ENCODE data around the gene XXYLT1.
A peak's percentile ranks its signal among the peaks of the same experiment; 100 is the strongest.

The XXYLT1 gene

DNA sequence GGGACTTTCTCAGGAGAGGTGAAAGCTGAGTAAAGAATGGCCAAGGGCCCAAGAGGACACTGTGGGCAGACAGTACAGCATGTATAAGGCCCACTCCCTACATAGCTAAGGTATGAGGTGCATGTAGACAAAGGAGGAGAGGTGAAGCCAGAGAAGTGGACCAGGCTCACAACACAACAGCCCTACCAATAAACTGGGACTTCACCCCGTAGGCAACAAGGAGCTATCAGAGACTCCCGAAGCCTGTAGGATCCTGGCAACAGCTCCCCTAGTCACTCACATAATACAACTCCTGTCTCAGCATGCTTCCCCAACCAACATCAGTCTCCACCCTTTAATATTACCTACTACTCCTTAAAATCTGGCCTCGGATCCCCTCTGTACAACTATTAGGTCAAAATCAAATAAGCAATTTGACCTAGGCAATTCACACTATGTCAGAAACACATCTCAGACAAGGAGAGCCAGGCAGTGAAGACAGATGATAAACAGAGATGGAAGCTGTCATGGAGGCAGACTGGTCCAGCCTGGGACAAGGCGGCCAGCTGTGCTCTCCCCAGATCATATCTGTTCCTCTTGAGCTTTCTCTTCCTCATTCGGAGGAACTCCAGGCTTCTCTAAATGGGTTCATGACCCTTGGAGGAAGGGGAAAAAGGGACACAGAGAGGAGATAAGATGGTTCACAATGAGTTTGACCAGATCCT lies 1.4 kb downstream of the XXYLT1 start:
- H3K27ac ChIP-seq = peak overlapping the region in 9 of 11 experiments; percentile 77 to 91 (median 87); a peak in 12 of 22 replicates
- H3K4me2 ChIP-seq = peak overlapping the region; percentile 89 to 100 (median 96)
- H3K9ac ChIP-seq = peak overlapping the region; percentile 78 to 92 (median 88); a peak in 19 of 22 replicates
- H3K27me3 ChIP-seq = no peaks in the 10 kb centered on the region
- peaks cover 0 to 60% (median 23%) of the 10 kb centered on the region in 11 experiments; a peak in 17 of 22 replicates for H4K20me1 ChIP-seq
- H3K9me3 ChIP-seq (replicated peaks in 1 of 11) = no peaks in the 10 kb centered on the region
- peaks cover 29 to 57% (median 37%) of the 10 kb centered on the region in 10 experiments for H3K4me1 ChIP-seq
- peak overlapping the region; percentile 68 to 88 (median 73) for H3K4me3 ChIP-seq
- no peak for TF ChIP-seq Cebpa-rat (IDR thresholded peaks at IDR 0.05)
- peaks cover 0 to 34% (median 22%) of the 10 kb centered on the region in 11 experiments; a peak in 18 of 22 replicates for H3K36me3 ChIP-seq

- H4K20me1 ChIP-seq = peaks cover 0 to 68% (median 30%) of the 10 kb centered on the region in 11 experiments; a peak in 17 of 22 replicates
- TF ChIP-seq Cebpa-rat (IDR thresholded peaks at IDR 0.05) = no peak
- no peaks in the 10 kb centered on the region for H3K9me3 ChIP-seq (replicated peaks in 1 of 11)
- peak overlapping the region; percentile 89 to 100 (median 96) for H3K4me2 ChIP-seq
- H3K4me3 ChIP-seq = peak overlapping the region in 5 of 10 experiments; percentile 72 to 88 (median 80); a peak in 7 of 20 replicates
- H3K9ac ChIP-seq = peak overlapping the region in 3 of 11 experiments; percentile 90 to 92 (median 91); a peak in 5 of 22 replicates
- H3K4me1 ChIP-seq = peaks cover 32 to 65% (median 44%) of the 10 kb centered on the region in 10 experiments
- H3K27ac ChIP-seq = no peak overlapping the region; a peak in 1 of 22 replicates
- no peaks in the 10 kb centered on the region for H3K27me3 ChIP-seq
- peaks cover 0 to 30% (median 21%) of the 10 kb centered on the region in 11 experiments; a peak in 18 of 22 replicates for H3K36me3 ChIP-seq
Observed at GRCh38 chr3:195268576-195269309, 2.2 kb downstream of the XXYLT1 start.

GRCh38 chr3:195267096-195267495 lies 3.9 kb downstream of the XXYLT1 start:
- H3K4me2 ChIP-seq = no peak overlapping the region

DNA sequence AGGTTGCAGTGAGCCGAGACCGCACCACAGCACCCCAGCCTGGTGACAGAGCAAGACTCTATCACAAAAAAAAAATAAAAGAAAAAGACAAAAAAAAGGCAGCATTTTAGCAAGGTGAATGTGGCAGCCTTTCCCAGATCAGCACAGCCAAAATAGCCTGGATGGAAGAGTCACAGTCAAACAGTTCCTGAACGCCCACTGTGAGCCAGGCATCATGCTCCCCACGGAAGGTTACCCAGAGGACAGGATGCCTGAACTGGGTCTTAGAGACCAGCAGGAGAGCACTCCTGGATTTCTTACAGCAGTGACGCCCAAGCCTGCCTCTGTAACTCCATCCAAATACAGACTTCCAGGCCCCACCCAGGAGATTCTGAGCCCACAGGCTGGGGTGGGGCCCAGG lies 4.5 kb downstream of the XXYLT1 start:
- H3K4me1 ChIP-seq = peaks cover 30 to 74% (median 50%) of the 10 kb centered on the region in 10 experiments
- no peak overlapping the region for H3K4me3 ChIP-seq
- H3K27ac ChIP-seq = no peak overlapping the region
- H4K20me1 ChIP-seq = peaks cover 0 to 90% (median 31%) of the 10 kb centered on the region in 11 experiments; a peak in 17 of 22 replicates
- peaks cover 0 to 37% (median 21%) of the 10 kb centered on the region in 11 experiments; a peak in 18 of 22 replicates for H3K36me3 ChIP-seq
- no peak overlapping the region; a peak in 1 of 22 replicates for H3K9ac ChIP-seq
- H3K27me3 ChIP-seq = no peaks in the 10 kb centered on the region
- no peaks in the 10 kb centered on the region for H3K9me3 ChIP-seq (replicated peaks in 1 of 11)
- no peak for TF ChIP-seq Cebpa-rat (IDR thresholded peaks at IDR 0.05)
- no peak overlapping the region for H3K4me2 ChIP-seq

More at GRCh38 chr3:195267096-195267495, 3.9 kb downstream of the XXYLT1 start:
- no peak for TF ChIP-seq Cebpa-rat (IDR thresholded peaks at IDR 0.05)
- peaks cover 0 to 37% (median 21%) of the 10 kb centered on the region in 11 experiments; a peak in 18 of 22 replicates for H3K36me3 ChIP-seq
- H3K27me3 ChIP-seq = no peaks in the 10 kb centered on the region
- H3K4me3 ChIP-seq = no peak overlapping the region
- H3K27ac ChIP-seq = no peak overlapping the region
- peaks cover 33 to 73% (median 51%) of the 10 kb centered on the region in 10 experiments for H3K4me1 ChIP-seq
- no peaks in the 10 kb centered on the region for H3K9me3 ChIP-seq (replicated peaks in 1 of 11)
- H3K9ac ChIP-seq = no peak overlapping the region
- H4K20me1 ChIP-seq = peaks cover 0 to 84% (median 31%) of the 10 kb centered on the region in 11 experiments; a peak in 17 of 22 replicates

- Histone ChIP-seq H3K4me1 (peaks cover 40 to 82% (median 59%) of the 10 kb centered on the region in 10 experiments), H3K27me3 (no peaks in the 10 kb centered on the region), H3K9me3 (replicated peaks in 1 of 11) (no peaks in the 10 kb centered on the region), H3K4me2 (peak overlapping the region in 1 of 11 experiments; percentile 84; a peak in 1 of 22 replicates), H3K36me3 (peaks cover 0 to 37% (median 21%) of the 10 kb centered on the region in 11 experiments; a peak in 18 of 22 replicates), H3K9ac (no peak overlapping the region; a peak in 1 of 22 replicates), H3K4me3 (no peak overlapping the region), H3K27ac (no peak overlapping the region), H4K20me1 (peaks cover 0 to 99% (median 36%) of the 10 kb centered on the region in 11 experiments; a peak in 18 of 22 replicates)
- no peak for TF ChIP-seq Cebpa-rat (IDR thresholded peaks at IDR 0.05)
Observed at GRCh38 chr3:195265363-195265976, 5.5 kb downstream of the XXYLT1 start.

DNA sequence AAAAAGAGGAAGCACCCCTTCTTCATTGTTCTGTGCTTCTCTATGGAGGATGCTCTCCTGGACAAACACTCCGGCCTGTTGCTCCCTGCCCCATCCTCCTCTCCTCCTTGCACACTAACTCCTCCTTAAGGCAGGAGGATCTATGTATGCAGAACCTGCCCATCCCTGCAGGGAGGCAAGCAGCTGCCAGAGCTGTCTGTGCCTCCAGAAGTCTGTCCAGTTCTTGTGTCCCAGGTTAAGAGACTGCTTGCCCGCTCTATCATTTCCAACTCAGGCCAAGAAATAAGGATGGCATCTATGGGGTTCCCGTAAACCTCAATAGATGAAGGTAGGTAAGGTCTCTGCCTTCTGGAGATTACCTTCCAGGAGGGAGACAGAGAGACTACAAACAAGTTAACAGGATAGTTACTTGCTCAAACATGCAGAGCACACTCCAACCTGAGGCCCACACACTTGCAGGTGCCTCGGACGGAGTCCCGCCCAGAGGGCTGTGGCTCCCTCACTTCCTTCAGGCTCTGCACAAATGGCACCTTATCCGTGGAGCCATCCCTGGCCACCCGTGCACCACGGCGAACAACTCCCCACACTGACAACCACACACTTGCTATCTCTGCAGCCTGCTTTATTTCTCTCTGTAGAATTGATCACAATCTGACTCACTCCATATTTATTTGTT lies 6.9 kb downstream of the XXYLT1 start:
- no peaks in the 10 kb centered on the region for H3K9me3 ChIP-seq (replicated peaks in 1 of 11)
- peaks cover 36 to 79% (median 56%) of the 10 kb centered on the region in 10 experiments for H3K4me1 ChIP-seq
- H3K36me3 ChIP-seq = peaks cover 0 to 37% (median 21%) of the 10 kb centered on the region in 11 experiments; a peak in 18 of 22 replicates
- H3K4me2 ChIP-seq = peak overlapping the region in 10 of 11 experiments; percentile 45 to 88 (median 63); a peak in 20 of 22 replicates
- H3K9ac ChIP-seq = peak overlapping the region in 5 of 11 experiments; percentile 4 to 28 (median 19); a peak in 5 of 22 replicates
- no peak overlapping the region; a peak in 1 of 20 replicates for H3K4me3 ChIP-seq
- no peak for TF ChIP-seq Cebpa-rat (IDR thresholded peaks at IDR 0.05)
- no peaks in the 10 kb centered on the region for H3K27me3 ChIP-seq
- peak overlapping the region in 7 of 11 experiments; percentile 17 to 65 (median 58); a peak in 12 of 22 replicates for H3K27ac ChIP-seq
- peaks cover 0 to 93% (median 30%) of the 10 kb centered on the region in 11 experiments; a peak in 18 of 22 replicates for H4K20me1 ChIP-seq

DNA sequence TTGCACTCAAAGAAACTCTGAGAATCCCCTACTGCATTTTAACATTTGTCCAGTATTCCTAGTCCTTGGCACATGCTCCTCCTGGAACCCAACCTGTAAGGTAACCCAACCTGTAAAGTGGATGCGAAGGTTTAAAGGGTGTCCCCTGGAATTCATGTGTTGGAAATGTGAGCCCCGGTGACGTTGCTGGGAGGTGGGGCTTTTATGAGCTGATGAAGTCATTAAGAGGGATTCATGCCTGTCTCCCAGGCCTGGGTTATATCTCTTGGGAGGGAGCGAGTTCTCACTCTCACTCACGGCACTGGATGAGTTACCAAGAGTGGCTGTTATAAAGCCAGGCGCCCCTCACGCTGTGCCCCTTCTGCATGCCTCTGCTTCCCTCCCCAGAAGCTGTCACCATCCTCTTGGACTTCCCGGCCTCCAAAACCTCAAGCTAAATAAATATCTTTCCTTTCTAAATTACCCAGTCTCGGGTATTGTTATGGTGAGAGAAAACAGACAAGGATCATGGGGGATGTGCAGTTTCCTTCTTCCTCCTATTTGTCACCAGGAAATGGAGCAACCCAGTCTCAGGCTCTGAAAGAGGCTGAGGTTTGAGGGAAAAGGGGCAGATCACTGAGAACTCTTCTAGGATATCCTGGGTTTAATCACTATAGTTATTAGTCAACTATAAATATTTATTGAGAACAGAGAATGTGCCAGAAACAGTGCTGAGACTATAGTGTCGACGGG lies 7.6 kb downstream of the XXYLT1 start:
- Histone ChIP-seq H3K27ac (peak overlapping the region in 7 of 11 experiments; percentile 17 to 65 (median 58); a peak in 13 of 22 replicates), H3K4me2 (peak overlapping the region in 10 of 11 experiments; percentile 45 to 88 (median 63); a peak in 20 of 22 replicates), H3K4me3 (no peak overlapping the region), H3K36me3 (peaks cover 0 to 37% (median 21%) of the 10 kb centered on the region in 11 experiments; a peak in 18 of 22 replicates), H3K9me3 (replicated peaks in 1 of 11) (no peaks in the 10 kb centered on the region), H3K4me1 (peaks cover 36 to 79% (median 56%) of the 10 kb centered on the region in 10 experiments), H4K20me1 (peaks cover 0 to 93% (median 23%) of the 10 kb centered on the region in 11 experiments; a peak in 15 of 22 replicates), H3K27me3 (no peaks in the 10 kb centered on the region; a peak in 1 of 22 replicates), H3K9ac (peak overlapping the region in 5 of 11 experiments; percentile 4 to 34 (median 29); a peak in 7 of 22 replicates)
- TF ChIP-seq Cebpa-rat (IDR thresholded peaks at IDR 0.05) = no peak

Measured in BLaER1 treated with 17β-estradiol and CSF1 and Interleukin-3, amounts not matched to agents 10 nM and 100 nM (cell line).